Measurements from ENCODE around the gene SMAP1.

The SMAP1 gene

GRCh38 chr6:70684794-70685493, 17.3 kb downstream of the SMAP1 start:
- no peak for DNase-seq (ENCODE audit: low read depth, low spot score)

- no peak for DNase-seq (ENCODE audit: low read depth, low spot score)
Measured at GRCh38 chr6:70685494-70686180, 18.0 kb downstream of the SMAP1 start.

DNA sequence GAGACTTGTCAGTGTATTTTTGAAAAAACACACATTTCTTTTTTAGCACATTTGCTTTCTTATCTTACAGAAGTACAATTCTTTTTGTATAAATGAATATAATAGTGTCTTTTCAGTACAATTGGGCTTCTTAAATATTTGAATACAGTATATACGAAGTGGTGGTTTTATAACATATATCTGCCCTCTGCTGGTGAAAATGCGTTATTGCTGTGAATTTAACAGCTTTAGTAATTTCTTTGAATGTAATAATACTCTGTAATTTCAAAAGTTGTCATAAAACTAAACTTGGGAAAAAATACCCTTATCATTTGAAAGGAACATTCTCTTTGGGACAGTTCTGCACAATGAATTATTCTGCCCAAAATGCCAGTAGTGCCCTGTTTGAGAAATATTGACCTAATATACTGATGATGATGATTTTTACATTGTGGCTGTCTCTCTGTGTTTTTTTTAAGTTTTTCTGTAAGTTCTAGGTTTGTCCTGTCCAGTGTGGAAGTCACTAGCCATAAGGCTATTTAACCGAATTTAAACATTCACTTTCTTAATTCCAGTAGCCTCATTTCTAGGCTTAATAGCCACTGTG, 19.0 kb downstream of the SMAP1 start:
- DNase-seq (ENCODE audit: low read depth, low spot score) = no peak

DNA sequence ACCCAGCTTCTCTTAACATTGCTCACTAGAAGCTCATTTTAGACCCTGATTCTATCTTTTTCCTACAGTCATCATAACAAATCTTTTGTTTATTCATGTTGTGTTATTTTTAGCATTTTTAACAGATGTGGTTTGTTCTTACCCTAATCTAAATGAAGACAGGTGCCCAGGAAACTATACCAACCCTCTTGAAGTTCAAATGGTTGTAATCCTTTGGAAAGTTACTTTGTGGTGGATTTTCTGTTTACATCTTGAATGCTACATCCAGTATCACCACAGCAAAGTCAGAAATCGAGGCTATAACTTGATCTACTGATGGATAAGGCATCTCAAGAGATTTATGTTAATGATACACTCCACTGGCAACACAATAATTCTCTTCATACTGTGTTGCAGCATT, 26.2 kb downstream of the SMAP1 start:
- DNase-seq (ENCODE audit: low read depth, low spot score) = no peak

DNA sequence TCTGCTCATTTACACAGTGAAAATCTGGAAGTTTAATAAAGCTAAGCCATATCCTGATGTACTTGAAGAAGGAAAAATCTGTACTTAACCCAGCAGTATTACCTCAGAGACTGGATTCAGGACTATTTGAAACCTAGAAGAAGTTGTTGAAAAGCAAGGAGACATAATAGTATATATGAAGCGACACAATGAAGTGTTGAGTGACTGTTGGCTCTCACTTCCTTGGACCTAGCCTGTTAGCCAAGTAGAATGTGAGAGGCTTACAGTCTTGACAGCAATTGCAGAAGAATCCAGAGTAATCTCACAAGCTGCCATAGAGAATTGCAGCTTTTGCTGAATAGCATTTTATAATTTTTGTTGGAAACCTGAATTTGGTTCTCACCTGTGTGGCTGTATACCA, 26.7 kb downstream of the SMAP1 start:
- DNase-seq (ENCODE audit: low read depth, low spot score) = no peak

DNA sequence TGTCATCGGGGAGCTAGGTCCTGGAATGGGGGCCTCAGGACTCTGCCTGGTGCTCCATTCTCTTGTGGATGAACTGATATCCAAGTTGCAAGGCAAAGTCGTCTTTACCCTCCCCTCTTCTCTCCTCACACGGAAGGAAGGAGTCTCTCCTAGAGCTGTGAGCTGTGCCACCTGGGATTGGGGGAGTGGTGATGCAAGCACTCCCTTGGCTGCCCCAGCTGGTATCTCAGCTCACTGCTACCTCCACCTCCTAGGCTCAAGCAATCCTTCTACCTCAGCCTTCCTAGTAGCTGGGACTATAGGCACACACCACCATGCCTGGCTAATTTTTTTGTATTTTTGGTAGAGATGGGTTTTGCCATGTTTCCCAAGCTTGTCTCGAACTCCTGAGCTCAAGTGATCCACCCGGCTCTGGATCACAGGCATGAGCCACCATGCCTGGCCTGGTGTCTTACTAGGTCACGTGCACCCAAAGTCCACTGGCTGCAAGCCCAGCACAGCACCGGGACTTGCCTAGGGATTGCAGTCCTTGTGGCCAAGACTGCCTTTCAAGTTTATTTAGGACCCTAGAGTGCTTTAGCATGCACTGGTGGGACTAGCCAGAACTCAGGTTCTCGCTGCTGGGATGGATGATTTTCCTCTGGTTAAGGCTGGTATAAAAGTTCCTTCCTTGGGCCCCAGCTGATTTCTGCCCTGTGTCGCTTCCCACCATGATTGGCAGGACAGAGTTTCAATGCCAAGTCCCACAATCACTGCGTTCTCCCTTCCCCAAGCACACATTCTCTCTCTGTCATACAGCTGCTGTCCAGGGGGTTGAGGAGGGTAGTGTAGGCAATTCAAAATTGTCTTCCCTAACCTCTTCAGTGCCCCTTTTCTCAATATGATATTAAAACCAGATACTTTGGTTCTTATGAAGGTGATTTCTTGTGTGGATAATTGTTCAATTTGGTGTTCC, 33.5 kb downstream of the SMAP1 start:
- no peak for DNase-seq (ENCODE audit: low read depth, low spot score)

- DNase-seq (ENCODE audit: low read depth, low spot score) = no peak
Measured at GRCh38 chr6:70705772-70706171, 38.1 kb downstream of the SMAP1 start.

- no peak for DNase-seq (ENCODE audit: low read depth, low spot score)
Measured at GRCh38 chr6:70706491-70707123, 38.9 kb downstream of the SMAP1 start.

- DNase-seq (ENCODE audit: low read depth, low spot score) = no peak
Measured at GRCh38 chr6:70707893-70708292, 40.2 kb downstream of the SMAP1 start.

GRCh38 chr6:70708448-70708847, 40.8 kb downstream of the SMAP1 start:
- DNase-seq (ENCODE audit: low read depth, low spot score) = no peak

GRCh38 chr6:70709826-70710225, 42.1 kb downstream of the SMAP1 start:
- no peak for DNase-seq (ENCODE audit: low read depth, low spot score)

GRCh38 chr6:70714716-70715257, 47.1 kb downstream of the SMAP1 start:
- DNase-seq (ENCODE audit: low read depth, low spot score) = no peak

- DNase-seq (ENCODE audit: low read depth, low spot score) = no peak
Measured at GRCh38 chr6:70717038-70717801, 49.5 kb downstream of the SMAP1 start.

GRCh38 chr6:70724524-70724923, 56.8 kb downstream of the SMAP1 start:
- DNase-seq (ENCODE audit: low read depth, low spot score) = no peak

DNA sequence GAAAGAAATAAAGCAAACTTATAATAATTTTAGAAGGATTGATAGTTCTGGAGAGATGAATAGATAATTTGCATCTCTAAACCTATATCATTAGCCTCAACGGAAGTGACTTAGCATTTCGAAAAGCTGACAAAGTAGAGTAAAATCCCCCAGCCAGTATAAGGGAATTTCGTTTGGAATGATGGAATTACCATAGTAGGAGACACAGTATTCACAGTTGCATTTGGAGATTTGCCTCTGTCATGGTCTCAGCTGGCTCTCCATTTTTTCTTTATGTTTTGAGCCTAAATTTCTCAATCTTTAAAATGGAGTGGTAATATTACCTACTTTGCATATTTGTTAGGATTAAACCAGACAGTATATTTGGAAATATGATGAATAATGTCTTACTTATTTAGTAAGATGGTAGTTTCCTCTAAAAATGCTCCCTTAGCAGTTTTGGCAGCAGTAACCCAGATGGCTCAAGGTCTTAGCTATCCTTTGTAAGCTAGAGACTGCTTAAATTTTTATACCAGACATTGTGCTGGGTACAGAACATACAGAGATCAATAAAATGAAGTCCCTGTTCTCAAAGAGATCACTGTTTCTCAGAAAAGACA, 58.2 kb downstream of the SMAP1 start:
- no peak for DNase-seq (ENCODE audit: low read depth, low spot score)

GRCh38 chr6:70734381-70734780, 66.7 kb downstream of the SMAP1 start:
- DNase-seq (ENCODE audit: low read depth, low spot score) = no peak

GRCh38 chr6:70734979-70735378, 67.3 kb downstream of the SMAP1 start:
- DNase-seq (ENCODE audit: low read depth, low spot score) = no peak

GRCh38 chr6:70735513-70735912, 67.8 kb downstream of the SMAP1 start:
- DNase-seq (ENCODE audit: low read depth, low spot score) = no peak

DNA sequence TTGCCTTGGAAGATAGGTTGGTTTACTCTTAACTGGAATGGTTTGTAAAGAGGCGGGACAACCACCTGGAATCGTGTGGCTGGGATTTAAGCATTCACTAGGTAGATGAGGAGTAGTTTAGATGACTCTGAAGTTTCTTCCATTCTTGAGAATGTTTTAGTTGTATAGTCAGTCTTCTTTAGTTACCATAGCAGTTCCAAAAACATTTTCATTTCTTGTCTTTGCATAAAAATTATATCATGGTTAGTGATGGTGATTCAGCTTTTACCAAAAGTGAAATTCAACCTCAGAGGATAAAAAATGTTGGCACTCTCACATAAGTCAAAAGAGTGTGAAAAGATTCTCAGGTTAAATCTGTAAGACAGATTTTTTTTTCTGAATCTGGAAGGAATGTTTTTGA, 70.3 kb downstream of the SMAP1 start:
- DNase-seq (ENCODE audit: low read depth, low spot score) = no peak

DNA sequence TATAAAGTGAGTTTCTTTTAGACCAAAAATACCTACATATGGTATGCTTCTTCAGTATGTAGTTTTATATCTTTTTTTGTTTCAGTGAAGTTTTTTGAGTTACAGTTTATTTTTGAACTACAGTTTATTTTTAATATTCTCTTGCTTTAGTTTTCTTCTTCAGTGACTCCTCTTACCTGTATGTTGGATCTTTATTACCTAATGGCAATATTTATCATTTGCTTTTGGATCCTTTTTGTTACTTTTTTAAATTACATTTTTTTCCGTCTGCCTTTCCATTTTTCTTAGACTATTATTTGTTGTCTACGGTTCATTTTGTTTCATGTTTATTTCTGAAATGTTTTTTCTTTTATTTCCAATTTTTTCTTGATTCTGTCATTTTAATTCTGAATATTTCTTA, 71.9 kb downstream of the SMAP1 start:
- DNase-seq (ENCODE audit: low read depth, low spot score) = no peak

Measured in ELF-1 (cell line).